Central memory CD8-positive, alpha-beta T cell (primary cell): ENCODE data around the gene CD6.
"Not testable (repeated sequence)": the region's sequence is repeated elsewhere in the genome, so short reads cannot be mapped to it uniquely, and the experiment has no call there.

Experiments used
- ATAC-seq: fragments of 150-1000 bp; cut with Tn5 transposase; replicated peaks from 2 replicates; pipeline ENCODE4 v1.10.0; 2022; ENCODE audit warnings: mild to moderate bottlenecking, moderate FRiP score, moderate number of reproducible peaks; ENCODE audit not compliant: poor library complexity, severe bottlenecking; ENCODE audit errors: extremely low read depth
- DNase-seq, 2 donors: peaks; one replicate each; pipeline ENCODE4 v3.0.0; 2021; ENCODE audit warnings: low spot score in 2 of 2
- H3K27ac Mint-ChIP-seq: one replicate; pipeline ENCODE4 v1.8.0; 2022; ENCODE audit warnings: low read depth, mild to moderate bottlenecking, moderate library complexity, mixed read lengths
- H3K27me3 Mint-ChIP-seq: one replicate; pipeline ENCODE4 v1.8.0; 2022; ENCODE audit warnings: mixed read lengths
- H3K36me3 Mint-ChIP-seq: one replicate; pipeline ENCODE4 v1.8.0; 2022; ENCODE audit warnings: mild to moderate bottlenecking, moderate library complexity, mixed read lengths; ENCODE audit not compliant: insufficient read depth
- H3K4me1 Mint-ChIP-seq: one replicate; pipeline ENCODE4 v1.8.0; 2022; ENCODE audit warnings: mixed read lengths
- H3K4me3 Mint-ChIP-seq: one replicate; pipeline ENCODE4 v1.8.0; 2022; ENCODE audit warnings: mild to moderate bottlenecking, moderate library complexity, mixed read lengths
- H3K9me3 Mint-ChIP-seq: one replicate; pipeline ENCODE4 v1.8.0; 2022; ENCODE audit warnings: mixed read lengths

The CD6 gene

GRCh38 chr11:60968223-60968622 lies 3.3 kb upstream of the CD6 start:
- Mint-ChIP-seq H3K36me3 (peaks cover 12% of the 10 kb centered on the region), H3K27me3 (no peaks in the 10 kb centered on the region), H3K27ac (no peak overlapping the region), H3K4me1 (peaks cover 19% of the 10 kb centered on the region), H3K9me3 (no peaks in the 10 kb centered on the region), H3K4me3 (no peak overlapping the region)
- ATAC-seq = no peak
- no peak for DNase-seq

- Mint-ChIP-seq H3K27me3 (no peaks in the 10 kb centered on the region), H3K4me1 (peaks cover 40% of the 10 kb centered on the region), H3K36me3 (peaks cover 24% of the 10 kb centered on the region), H3K27ac (peak overlapping the region; percentile 90), H3K4me3 (peak overlapping the region; percentile 89), H3K9me3 (no peaks in the 10 kb centered on the region)
- ATAC-seq = peak; percentile 44
- DNase-seq = peak; percentile 69 to 70
Observed at GRCh38 chr11:60970369-60970774, 1.1 kb upstream of the CD6 start.

- H3K27ac Mint-ChIP-seq = peak overlapping the region; percentile 90
- peaks cover 42% of the 10 kb centered on the region for H3K4me1 Mint-ChIP-seq
- DNase-seq (no peak), ATAC-seq (no peak)
- H3K9me3 Mint-ChIP-seq = no peaks in the 10 kb centered on the region
- no peaks in the 10 kb centered on the region for H3K27me3 Mint-ChIP-seq
- H3K4me3 Mint-ChIP-seq = peak overlapping the region; percentile 89
- peaks cover 26% of the 10 kb centered on the region for H3K36me3 Mint-ChIP-seq
Observed at GRCh38 chr11:60970890-60971289, 590 bp upstream of the CD6 start.

- peaks cover 56% of the 10 kb centered on the region for H3K4me1 Mint-ChIP-seq
- ATAC-seq (no peak), DNase-seq (no peak)
- H3K27ac Mint-ChIP-seq = peak overlapping the region; percentile 90
- H3K4me3 Mint-ChIP-seq = peak overlapping the region; percentile 89
- no peaks in the 10 kb centered on the region for H3K9me3 Mint-ChIP-seq
- H3K36me3 Mint-ChIP-seq = peaks cover 36% of the 10 kb centered on the region
- no peaks in the 10 kb centered on the region for H3K27me3 Mint-ChIP-seq
Observed at GRCh38 chr11:60972182-60973030, 926 bp downstream of the CD6 start.

GRCh38 chr11:60973699-60974098 lies 2.2 kb downstream of the CD6 start:
- no peak for ATAC-seq

GRCh38 chr11:60974316-60974715 lies 2.8 kb downstream of the CD6 start:
- Mint-ChIP-seq H3K27ac (peak overlapping the region; percentile 90), H3K36me3 (peaks cover 43% of the 10 kb centered on the region), H3K4me3 (peak overlapping the region; percentile 89), H3K4me1 (peaks cover 76% of the 10 kb centered on the region)
- not testable (repeated sequence) for H3K9me3 Mint-ChIP-seq, ATAC-seq, DNase-seq, H3K27me3 Mint-ChIP-seq

More at GRCh38 chr11:60973699-60974098, 2.2 kb downstream of the CD6 start:
- H3K27ac Mint-ChIP-seq = peak overlapping the region; percentile 90
- H3K27me3 Mint-ChIP-seq = no peaks in the 10 kb centered on the region
- peaks cover 69% of the 10 kb centered on the region for H3K4me1 Mint-ChIP-seq
- H3K36me3 Mint-ChIP-seq = peaks cover 43% of the 10 kb centered on the region
- peak overlapping the region; percentile 89 for H3K4me3 Mint-ChIP-seq
- no peak for DNase-seq
- H3K9me3 Mint-ChIP-seq = no peaks in the 10 kb centered on the region

GRCh38 chr11:60974726-60975125 lies 3.2 kb downstream of the CD6 start:
- Mint-ChIP-seq H3K27me3 (no peaks in the 10 kb centered on the region), H3K9me3 (no peaks in the 10 kb centered on the region), H3K4me3 (peak overlapping the region; percentile 89), H3K27ac (peak overlapping the region; percentile 90), H3K4me1 (peaks cover 80% of the 10 kb centered on the region), H3K36me3 (peaks cover 43% of the 10 kb centered on the region)
- ATAC-seq (no peak), DNase-seq (no peak)

GRCh38 chr11:60977224-60977623 lies 5.7 kb downstream of the CD6 start:
- H3K36me3 Mint-ChIP-seq = peaks cover 44% of the 10 kb centered on the region
- H3K4me1 Mint-ChIP-seq = peaks cover 71% of the 10 kb centered on the region
- H3K9me3 Mint-ChIP-seq = no peaks in the 10 kb centered on the region
- ATAC-seq = no peak
- DNase-seq = no peak
- H3K4me3 Mint-ChIP-seq = peak overlapping the region; percentile 71
- peak overlapping the region; percentile 93 for H3K27ac Mint-ChIP-seq
- H3K27me3 Mint-ChIP-seq = no peaks in the 10 kb centered on the region

- Mint-ChIP-seq H3K27me3 (no peaks in the 10 kb centered on the region), H3K9me3 (no peaks in the 10 kb centered on the region), H3K27ac (peak overlapping the region; percentile 93), H3K4me3 (peak overlapping the region; percentile 71), H3K36me3 (peaks cover 44% of the 10 kb centered on the region), H3K4me1 (peaks cover 77% of the 10 kb centered on the region)
- DNase-seq (no peak), ATAC-seq (no peak)
Observed at GRCh38 chr11:60977836-60978235, 6.4 kb downstream of the CD6 start.

GRCh38 chr11:60978546-60979380 lies 7.3 kb downstream of the CD6 start:
- H3K4me3 Mint-ChIP-seq = peak overlapping the region; percentile 71
- peak overlapping the region; percentile 93 for H3K27ac Mint-ChIP-seq
- ATAC-seq (peak; percentile 77), DNase-seq (peak in 1 of 2 donors; percentile 40)
- H3K27me3 Mint-ChIP-seq = no peaks in the 10 kb centered on the region
- H3K4me1 Mint-ChIP-seq = peaks cover 79% of the 10 kb centered on the region
- H3K9me3 Mint-ChIP-seq = no peaks in the 10 kb centered on the region
- peaks cover 45% of the 10 kb centered on the region for H3K36me3 Mint-ChIP-seq

GRCh38 chr11:60981515-60981914 lies 10.0 kb downstream of the CD6 start:
- Mint-ChIP-seq H3K36me3 (peaks cover 50% of the 10 kb centered on the region), H3K4me1 (peaks cover 79% of the 10 kb centered on the region), H3K27me3 (no peaks in the 10 kb centered on the region), H3K27ac (peak overlapping the region; percentile 92), H3K9me3 (no peaks in the 10 kb centered on the region), H3K4me3 (peak overlapping the region; percentile 63)
- ATAC-seq = no peak
- no peak for DNase-seq

GRCh38 chr11:60982184-60982583 lies 10.7 kb downstream of the CD6 start:
- peaks cover 52% of the 10 kb centered on the region for H3K36me3 Mint-ChIP-seq
- H3K27ac Mint-ChIP-seq = peak overlapping the region; percentile 92
- no peaks in the 10 kb centered on the region for H3K27me3 Mint-ChIP-seq
- no peak for ATAC-seq
- peaks cover 80% of the 10 kb centered on the region for H3K4me1 Mint-ChIP-seq
- DNase-seq = no peak
- no peaks in the 10 kb centered on the region for H3K9me3 Mint-ChIP-seq
- H3K4me3 Mint-ChIP-seq = peak overlapping the region; percentile 63
